H9 (cell line): ENCODE data around the gene FAM25G. TPM values are rescaled to one million over a fixed set of nuclear protein-coding genes. Genes with fewer than 3 reads are reported as not detected.

ENCODE experiments used
- DNase-seq: peaks from one replicate; pipeline ENCODE4 v3.0.0-alpha.2; 2017
- H2AFZ ChIP-seq: one replicate; pipeline ENCODE4 v1.6.1; 2013; ENCODE audit warnings: mild to moderate bottlenecking, low read length, control low read depth, moderate library complexity
- H2AK5ac ChIP-seq: 2 replicates; pipeline ENCODE4 v1.6.1; 2013; ENCODE audit warnings: low read length, control low read depth, mixed read lengths; ENCODE audit not compliant: insufficient read length
- H2BK120ac ChIP-seq: one replicate; pipeline ENCODE4 v1.6.1; 2013; ENCODE audit warnings: low read depth, mild to moderate bottlenecking, low read length, control low read depth, inconsistent platforms; ENCODE audit not compliant: poor library complexity, severe bottlenecking
- H2BK12ac ChIP-seq: 2 replicates; pipeline ENCODE4 v1.6.1; 2013; ENCODE audit warnings: low read length, control low read depth, mixed read lengths, low read depth; ENCODE audit not compliant: insufficient read length
- H2BK15ac ChIP-seq: 2 replicates; pipeline ENCODE4 v1.6.1; 2013; ENCODE audit warnings: low read depth, low read length, control low read depth
- H2BK20ac ChIP-seq: one replicate; pipeline ENCODE4 v1.6.1; 2013; ENCODE audit warnings: low read depth, mild to moderate bottlenecking, low read length, control low read depth, inconsistent platforms; ENCODE audit not compliant: poor library complexity, severe bottlenecking
- H2BK5ac ChIP-seq: 2 replicates; pipeline ENCODE4 v1.6.1; 2013; ENCODE audit warnings: low read length, control low read depth, mixed read lengths; ENCODE audit not compliant: insufficient read length
- H3K14ac ChIP-seq: 2 replicates; pipeline ENCODE4 v1.6.1; 2013; ENCODE audit warnings: low read length, control low read depth; ENCODE audit not compliant: insufficient read depth
- H3K18ac ChIP-seq: 2 replicates; pipeline ENCODE4 v1.6.1; 2013; ENCODE audit warnings: low read depth, mild to moderate bottlenecking, mixed read lengths, low read length, control low read depth; ENCODE audit not compliant: insufficient read length
- H3K23ac ChIP-seq: 2 replicates; pipeline ENCODE4 v1.6.1; 2013; ENCODE audit warnings: low read length, control low read depth, mixed read lengths, low read depth; ENCODE audit not compliant: insufficient read length
- H3K23me2 ChIP-seq: 2 replicates; pipeline ENCODE4 v1.6.1; 2013; ENCODE audit warnings: low read depth, mild to moderate bottlenecking, mixed read lengths, low read length, control low read depth; ENCODE audit not compliant: insufficient read length, poor library complexity, severe bottlenecking
- H3K27ac ChIP-seq: 2 replicates; pipeline ENCODE4 v1.5.1; 2013; ENCODE audit warnings: low read length, control low read depth, mixed read lengths, low read depth; ENCODE audit not compliant: insufficient read length
- H3K27me3 ChIP-seq: 2 replicates; pipeline ENCODE4 v1.6.1; 2013; ENCODE audit warnings: low read length, control low read depth, inconsistent platforms; ENCODE audit not compliant: insufficient read depth
- H3K4ac ChIP-seq: 2 replicates; pipeline ENCODE4 v1.6.1; 2013; ENCODE audit warnings: low read depth, mild to moderate bottlenecking, control low read depth, inconsistent platforms, low read length, moderate library complexity
- H3K4me1 ChIP-seq: 2 replicates; pipeline ENCODE4 v1.6.1; 2013; ENCODE audit warnings: low read length, control low read depth, inconsistent platforms; ENCODE audit not compliant: insufficient read depth
- H3K4me2 ChIP-seq: 2 replicates; pipeline ENCODE4 v1.6.1; 2013; ENCODE audit warnings: low read length, control low read depth, mixed read lengths; ENCODE audit not compliant: insufficient read length, insufficient read depth
- H3K56ac ChIP-seq: 2 replicates; pipeline ENCODE4 v1.6.1; 2013; ENCODE audit warnings: low read depth, mild to moderate bottlenecking, mixed read lengths, low read length, control low read depth; ENCODE audit not compliant: insufficient read length
- H3K79me1 ChIP-seq: 2 replicates; pipeline ENCODE4 v1.6.1; 2013; ENCODE audit warnings: low read depth, mild to moderate bottlenecking, moderate library complexity, low read length, control low read depth, inconsistent platforms; ENCODE audit not compliant: insufficient read depth, poor library complexity, severe bottlenecking
- H3K79me2 ChIP-seq: 2 replicates; pipeline ENCODE4 v1.6.1; 2013; ENCODE audit warnings: low read length, control low read depth, inconsistent platforms; ENCODE audit not compliant: insufficient read depth
- H3K9ac ChIP-seq: 2 replicates; pipeline ENCODE4 v1.6.1; 2013; ENCODE audit warnings: low read length, control low read depth, mixed read lengths; ENCODE audit not compliant: insufficient read length; ENCODE audit errors: extremely low read depth
- H3K9me3 ChIP-seq: one replicate; pipeline ENCODE4 v1.6.1; 2013; ENCODE audit warnings: low read depth, low read length, inconsistent platforms; ENCODE audit not compliant: control insufficient read depth
- H3T11ph ChIP-seq: one replicate; pipeline ENCODE4 v1.6.1; 2013; ENCODE audit warnings: mild to moderate bottlenecking, low read length, control low read depth, inconsistent platforms
- H4K20me1 ChIP-seq: one replicate; pipeline ENCODE4 v1.6.1; 2013; ENCODE audit not compliant: control insufficient read depth, insufficient read length, insufficient read depth
- H4K5ac ChIP-seq: 2 replicates; pipeline ENCODE4 v1.6.1; 2013; ENCODE audit warnings: low read depth, mild to moderate bottlenecking, mixed read lengths, low read length, control low read depth; ENCODE audit not compliant: insufficient read length
- H4K8ac ChIP-seq: replicated peaks from 2 replicates; pipeline ENCODE4 v1.6.1; 2013; ENCODE audit warnings: low read length, control low read depth, mixed read lengths, low read depth; ENCODE audit not compliant: insufficient read length
- H4K91ac ChIP-seq: 2 replicates; pipeline ENCODE4 v1.6.1; 2013; ENCODE audit warnings: low read depth, mild to moderate bottlenecking, moderate library complexity, mixed read lengths, low read length, control low read depth; ENCODE audit not compliant: insufficient read length
- H3K27ac Mint-ChIP-seq, 3 experiments: 2 replicates in 2 of 3; 3 replicates in 1 of 3; pipeline ENCODE4 v1.8.0; 2020 to 2021; ENCODE audit warnings: mixed read lengths in 3 of 3, mild to moderate bottlenecking in 1 of 3, moderate library complexity in 1 of 3
- H3K27me3 Mint-ChIP-seq: 2 replicates; pipeline ENCODE4 v1.8.0; 2021; ENCODE audit warnings: low read depth, mild to moderate bottlenecking, moderate library complexity, mixed read lengths
- H3K36me3 Mint-ChIP-seq, 3 experiments: 2 replicates in 2 of 3; 3 replicates in 1 of 3; pipeline ENCODE4 v1.8.0; 2020 to 2021; ENCODE audit warnings: low read depth in 3 of 3, mixed read lengths in 3 of 3; ENCODE audit not compliant: insufficient read depth in 1 of 3
- H3K4me1 Mint-ChIP-seq, 2 experiments: 2 replicates each; pipeline ENCODE4 v1.8.0; 2020; ENCODE audit warnings: mixed read lengths in 2 of 2
- H3K4me3 Mint-ChIP-seq, 2 experiments: 2 replicates in 1 of 2; 3 replicates in 1 of 2; pipeline ENCODE4 v1.8.0; 2020 to 2021; ENCODE audit warnings: mild to moderate bottlenecking in 2 of 2, mixed read lengths in 2 of 2, moderate library complexity in 1 of 2
- H3K9me3 Mint-ChIP-seq, 2 experiments: 2 replicates in 1 of 2; 3 replicates in 1 of 2; pipeline ENCODE4 v1.8.0; 2020; ENCODE audit warnings: mild to moderate bottlenecking in 2 of 2, mixed read lengths in 2 of 2, moderate library complexity in 1 of 2
- WGBS: extraction: QIAGEN DNeasy Blood & Tissue Kit; methylation state at CpG from one replicate; pipeline ENCODE4 v1.1.7; 2013; ENCODE audit warnings: missing lambda C conversion rate, low lambda C conversion rate, mixed read lengths; ENCODE audit not compliant: insufficient read length; ENCODE audit errors: extremely low coverage; 5-methylcytosine and 5-hydroxymethylcytosine counted together
- total RNA-seq: library from RNA; stranded (reverse); gene quantifications from 2 replicates; pipeline ENCODE4 v1.2.1, GENCODE V29; 2021
- TF ChIP-seq, protein P1 (sequence below): fragments of 200-600 bp; sonication (generic); conservative IDR thresholded peaks from 3 replicates; pipeline ENCODE4 v1.8.0; 2021; ENCODE audit warnings: antibody characterized with exemption, mild to moderate bottlenecking

Gene FAM25G
- total RNA-seq, 1 experiment from 2014 or later: not detected

GRCh38 chr10:47443145-47443544, 48.4 kb downstream of the FAM25G start:
- no peaks in the 10 kb centered on the region for H3K27me3 ChIP-seq
- no peak overlapping the region for H2AFZ ChIP-seq
- Mint-ChIP-seq H3K27ac (no peak overlapping the region), H3K4me1 (peaks cover 0 to 2% of the 10 kb centered on the region in 2 experiments; a peak in 2 of 4 replicates), H3K9me3 (peaks cover 11 to 13% of the 10 kb centered on the region in 2 experiments; a peak in 4 of 5 replicates), H3K27me3 (peaks cover 1% of the 10 kb centered on the region), H3K36me3 (no peaks in the 10 kb centered on the region; a peak in 2 of 7 replicates), H3K4me3 (no peak overlapping the region)
- no peak overlapping the region for H3K23ac ChIP-seq
- no peak overlapping the region for H3K56ac ChIP-seq
- H4K91ac ChIP-seq: no peak overlapping the region
- H4K5ac ChIP-seq: no peak overlapping the region
- no peak overlapping the region for H2BK12ac ChIP-seq
- no peak overlapping the region for H2BK5ac ChIP-seq
- TF ChIP-seq, protein P1, sequence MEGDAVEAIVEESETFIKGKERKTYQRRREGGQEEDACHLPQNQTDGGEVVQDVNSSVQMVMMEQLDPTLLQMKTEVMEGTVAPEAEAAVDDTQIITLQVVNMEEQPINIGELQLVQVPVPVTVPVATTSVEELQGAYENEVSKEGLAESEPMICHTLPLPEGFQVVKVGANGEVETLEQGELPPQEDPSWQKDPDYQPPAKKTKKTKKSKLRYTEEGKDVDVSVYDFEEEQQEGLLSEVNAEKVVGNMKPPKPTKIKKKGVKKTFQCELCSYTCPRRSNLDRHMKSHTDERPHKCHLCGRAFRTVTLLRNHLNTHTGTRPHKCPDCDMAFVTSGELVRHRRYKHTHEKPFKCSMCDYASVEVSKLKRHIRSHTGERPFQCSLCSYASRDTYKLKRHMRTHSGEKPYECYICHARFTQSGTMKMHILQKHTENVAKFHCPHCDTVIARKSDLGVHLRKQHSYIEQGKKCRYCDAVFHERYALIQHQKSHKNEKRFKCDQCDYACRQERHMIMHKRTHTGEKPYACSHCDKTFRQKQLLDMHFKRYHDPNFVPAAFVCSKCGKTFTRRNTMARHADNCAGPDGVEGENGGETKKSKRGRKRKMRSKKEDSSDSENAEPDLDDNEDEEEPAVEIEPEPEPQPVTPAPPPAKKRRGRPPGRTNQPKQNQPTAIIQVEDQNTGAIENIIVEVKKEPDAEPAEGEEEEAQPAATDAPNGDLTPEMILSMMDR: no peak
- DNase-seq: no peak
- H4K8ac ChIP-seq: no peak overlapping the region
- no peak overlapping the region for H2BK20ac ChIP-seq
- H3T11ph ChIP-seq: no peak overlapping the region
- no peak overlapping the region for H3K18ac ChIP-seq
- H2AK5ac ChIP-seq: no peak overlapping the region
- H3K9ac ChIP-seq: no peak overlapping the region
- H3K79me2 ChIP-seq: no peaks in the 10 kb centered on the region
- H2BK15ac ChIP-seq: no peak overlapping the region
- H3K14ac ChIP-seq: no peak overlapping the region
- H3K4me2 ChIP-seq: no peak overlapping the region
- no peaks in the 10 kb centered on the region for H3K9me3 ChIP-seq
- no peak overlapping the region for H3K4ac ChIP-seq
- H4K20me1 ChIP-seq: no peaks in the 10 kb centered on the region
- no peaks in the 10 kb centered on the region for H3K23me2 ChIP-seq
- no peaks in the 10 kb centered on the region for H3K79me1 ChIP-seq
- H2BK120ac ChIP-seq: no peak overlapping the region
- no peaks in the 10 kb centered on the region for H3K4me1 ChIP-seq
- no peak overlapping the region for H3K27ac ChIP-seq
- WGBS: no CpG with 5 or more reads among the region's 2 CpGs
